GM18907 (cell line): Measurements from ENCODE around the gene CERKL.

Experiments
- ATAC-seq: cut with Tn5 transposase; IDR thresholded peaks from one replicate; pipeline ENCODE4 v1.9.1; 2021; ENCODE audit warnings: mild to moderate bottlenecking, moderate library complexity; ENCODE audit not compliant: unreplicated experiment

The CERKL gene

GRCh38 chr2:181678861-181679543 is 22.1 kb upstream of the CERKL start:
- ATAC-seq = no peak

DNA sequence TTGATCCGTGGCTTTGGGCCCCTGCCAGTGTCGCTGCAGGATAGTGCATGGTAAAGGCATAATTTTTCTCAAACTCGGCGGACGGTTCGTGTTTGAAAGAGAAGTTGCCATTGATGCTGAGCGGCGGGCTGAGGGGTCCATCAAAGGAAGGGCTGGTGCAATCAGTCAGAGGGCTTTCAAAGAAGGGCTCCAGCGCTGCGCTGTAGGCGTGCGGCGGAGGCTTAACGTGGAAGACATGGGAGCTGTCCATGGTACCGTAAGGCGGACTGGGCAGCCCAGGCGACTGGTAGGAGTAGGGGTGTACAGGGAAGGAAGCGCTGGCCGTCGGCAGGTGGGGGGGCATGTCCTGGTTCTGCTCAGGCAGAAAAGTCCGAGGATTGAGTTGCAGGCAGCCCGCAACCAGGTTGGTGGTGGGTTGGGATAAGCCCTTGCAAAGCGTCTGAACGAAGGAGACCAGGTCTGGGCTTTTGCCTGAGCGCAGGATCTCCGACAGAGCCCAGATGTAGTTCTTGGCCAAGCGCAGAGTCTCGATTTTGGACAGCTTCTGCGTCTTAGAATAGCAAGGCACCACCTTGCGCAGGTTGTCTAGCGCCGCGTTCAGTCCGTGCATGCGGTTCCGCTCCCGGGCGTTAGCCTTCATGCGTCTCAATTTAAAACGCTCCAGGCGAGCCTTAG is 21.1 kb upstream of the CERKL start:
- peak; percentile 39 for ATAC-seq

DNA sequence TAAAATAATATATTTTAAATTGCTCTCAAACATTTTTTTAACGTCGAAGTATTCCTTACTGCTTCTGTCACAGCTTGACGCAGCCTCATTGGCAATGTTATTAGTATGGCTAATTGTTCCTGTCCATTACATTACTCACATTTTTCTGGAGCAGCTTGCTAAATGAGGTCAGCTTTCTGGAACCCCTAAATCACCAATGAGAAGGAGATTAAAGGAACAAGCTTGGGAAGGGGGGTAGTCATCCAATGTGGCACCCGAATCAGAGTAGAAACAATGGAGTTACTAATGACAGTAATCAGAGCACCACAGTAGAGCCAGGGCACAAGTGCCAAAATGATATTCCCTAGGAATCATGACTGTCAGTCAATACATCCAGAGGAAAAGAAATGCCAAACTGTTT is 18.3 kb upstream of the CERKL start:
- ATAC-seq = no peak

GRCh38 chr2:181674461-181674860 is 17.6 kb upstream of the CERKL start:
- ATAC-seq = no peak

GRCh38 chr2:181673173-181673572 is 16.3 kb upstream of the CERKL start:
- ATAC-seq = peak; percentile 36

GRCh38 chr2:181672255-181673008 is 15.5 kb upstream of the CERKL start:
- peak; percentile 85 for ATAC-seq

DNA sequence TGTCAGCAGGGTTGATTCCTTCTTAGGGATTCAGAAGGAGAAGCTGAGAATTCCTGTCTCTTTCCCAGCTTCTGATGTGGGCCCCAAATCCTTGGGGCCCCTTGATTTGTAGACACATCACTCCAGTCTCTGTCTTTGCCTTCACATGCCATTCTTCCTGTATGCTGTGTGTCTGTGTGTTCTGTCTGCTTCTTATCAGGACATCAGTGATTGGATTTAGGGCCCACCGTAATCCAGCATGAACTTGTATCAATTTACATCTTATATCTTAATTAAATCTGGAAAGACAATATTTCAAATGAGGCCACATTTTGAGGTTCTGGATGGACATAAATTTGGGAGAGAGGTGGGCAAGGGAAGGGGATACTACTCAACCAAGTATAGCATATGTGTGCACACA is 13.7 kb upstream of the CERKL start:
- ATAC-seq = no peak

DNA sequence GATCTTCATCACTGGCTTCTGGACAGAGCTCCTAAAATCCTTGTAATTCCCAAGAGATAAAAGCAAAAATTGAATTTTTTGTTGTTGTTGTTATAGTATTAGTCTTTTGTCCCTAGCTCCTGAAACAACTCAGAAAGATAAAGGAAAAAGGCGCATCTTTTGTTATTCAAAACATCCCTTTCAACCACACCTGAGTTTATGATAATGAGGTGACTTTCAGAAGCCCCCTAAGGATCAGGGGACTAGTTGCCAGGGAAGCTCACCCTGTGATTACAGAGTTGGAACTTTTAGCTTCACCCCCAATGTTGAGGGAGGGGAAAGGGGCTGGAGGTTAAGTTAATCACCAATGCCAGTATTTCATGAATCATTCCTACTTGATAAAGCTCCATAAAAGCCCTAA is 10.3 kb upstream of the CERKL start:
- no peak for ATAC-seq

GRCh38 chr2:181662287-181662686 is 5.4 kb upstream of the CERKL start:
- ATAC-seq = no peak

DNA sequence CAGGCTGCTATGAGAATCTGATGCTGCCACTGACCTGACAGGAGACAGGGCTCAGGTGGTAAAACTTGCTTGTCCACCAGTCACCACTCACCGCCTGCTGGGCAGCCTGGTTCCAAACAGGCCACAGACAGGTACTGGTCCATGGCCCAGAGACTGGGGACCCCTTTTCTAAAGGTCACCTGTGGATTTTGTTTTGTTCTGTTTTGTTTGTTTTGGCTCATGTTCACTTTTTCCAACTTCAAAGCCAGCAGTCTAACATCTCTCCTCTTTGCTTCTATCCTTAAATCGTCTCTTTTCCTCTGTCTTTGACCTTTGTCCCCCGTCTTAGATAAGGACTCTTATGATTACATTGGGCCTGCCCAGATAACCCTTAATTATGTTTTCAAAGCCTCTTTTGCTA is 3.3 kb upstream of the CERKL start:
- ATAC-seq = no peak

DNA sequence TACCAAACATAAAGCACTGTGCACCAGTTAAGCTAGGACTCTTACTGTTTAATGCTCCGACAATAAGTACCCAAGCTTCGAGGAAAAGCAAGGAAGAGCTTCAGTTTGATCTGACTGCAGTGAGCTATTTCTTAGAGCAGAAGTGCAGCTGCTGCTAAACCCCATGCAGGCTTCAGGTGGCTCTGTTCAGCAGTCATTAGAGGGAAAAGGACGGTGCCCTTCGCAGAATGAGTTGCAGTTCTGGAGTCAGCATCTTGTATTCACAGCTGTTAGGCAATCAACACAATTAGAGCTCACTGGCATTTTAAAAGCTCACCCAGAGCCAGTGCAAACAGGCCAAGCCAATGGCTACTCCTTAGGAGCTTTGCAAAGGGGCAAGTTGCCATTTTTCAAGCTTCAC is 1.5 kb upstream of the CERKL start:
- no peak for ATAC-seq

DNA sequence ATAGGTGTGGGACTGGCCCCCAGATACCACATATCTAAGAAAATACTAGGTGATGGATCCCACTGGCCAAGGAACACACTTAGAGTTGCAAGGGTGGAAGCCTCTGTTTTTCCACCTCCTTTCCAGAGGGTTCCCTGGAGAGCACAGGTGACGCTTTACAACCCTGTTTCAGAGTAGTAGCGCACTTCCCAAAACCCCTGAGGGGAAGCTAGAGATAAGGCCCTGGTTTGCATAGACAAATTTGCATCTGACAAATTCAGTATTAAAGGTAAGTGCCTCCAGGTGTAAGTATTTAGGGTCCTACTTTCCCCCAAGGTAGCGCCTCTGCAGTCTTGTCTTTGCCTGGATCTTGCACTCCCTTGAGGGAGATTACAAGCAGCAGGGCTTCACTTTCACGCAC is 474 bp upstream of the CERKL start:
- ATAC-seq = no peak

DNA sequence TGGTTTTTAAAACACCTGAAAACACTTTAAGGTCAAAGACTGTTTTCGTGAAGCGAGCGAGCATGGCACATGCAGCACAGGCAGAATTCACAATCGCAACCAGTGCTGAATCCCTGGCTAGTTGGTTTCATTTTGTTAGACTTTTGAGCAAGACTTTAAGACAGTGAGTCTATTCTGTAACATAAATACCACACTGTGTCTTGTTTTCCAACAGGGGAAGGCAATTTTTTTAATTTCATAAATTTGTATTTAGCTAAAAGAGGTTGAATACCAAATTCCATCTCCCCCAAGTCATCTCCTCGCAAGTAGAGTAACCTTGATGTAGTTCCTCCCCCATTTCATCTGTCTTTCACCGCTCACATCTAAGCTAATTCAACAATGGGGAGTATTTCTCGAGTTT is 1.4 kb downstream of the CERKL start:
- ATAC-seq = no peak

GRCh38 chr2:181649436-181649979 is 7.4 kb downstream of the CERKL start:
- no peak for ATAC-seq

GRCh38 chr2:181648478-181649155 is 8.3 kb downstream of the CERKL start:
- no peak for ATAC-seq

GRCh38 chr2:181646415-181646987 is 10.4 kb downstream of the CERKL start:
- peak; percentile 70 for ATAC-seq

DNA sequence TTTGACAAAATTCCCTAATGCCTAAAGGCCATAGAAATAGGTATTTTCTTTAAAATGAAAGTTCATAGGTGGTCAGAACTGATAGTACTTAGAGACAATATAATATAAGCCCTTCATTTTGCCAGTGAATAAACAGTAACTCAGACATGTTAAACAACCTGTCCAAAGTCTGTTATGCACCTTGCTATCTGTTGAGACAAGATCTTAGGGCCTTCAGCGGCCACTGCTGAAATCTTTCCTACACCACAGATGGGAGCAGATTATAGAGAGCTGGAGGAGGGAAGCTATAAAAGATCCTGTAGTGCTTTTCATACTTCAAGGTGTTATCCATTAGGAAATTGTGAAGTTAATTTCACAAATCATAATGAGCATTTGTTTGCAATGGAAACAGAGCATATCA is 13.8 kb downstream of the CERKL start:
- ATAC-seq = no peak

GRCh38 chr2:181642086-181642485 is 14.8 kb downstream of the CERKL start:
- ATAC-seq = no peak

DNA sequence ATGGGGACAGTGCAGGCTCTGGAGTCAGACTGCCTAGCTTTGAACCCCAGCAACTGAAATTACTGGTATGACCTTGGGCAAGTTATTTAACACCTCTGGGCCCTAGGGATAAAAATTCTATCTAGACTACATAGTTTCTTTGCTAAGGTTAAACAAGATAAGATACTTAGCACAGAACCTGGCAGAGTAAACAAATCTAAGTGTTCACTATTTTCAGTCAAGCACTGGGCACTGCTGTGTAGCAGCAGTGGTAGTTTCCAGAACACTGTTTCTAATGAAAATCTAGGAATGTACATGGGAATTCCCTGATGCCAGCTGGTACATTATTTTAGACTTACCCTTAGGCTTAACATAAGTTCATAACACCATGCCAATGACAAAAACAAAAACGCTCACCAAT is 17.2 kb downstream of the CERKL start:
- no peak for ATAC-seq

DNA sequence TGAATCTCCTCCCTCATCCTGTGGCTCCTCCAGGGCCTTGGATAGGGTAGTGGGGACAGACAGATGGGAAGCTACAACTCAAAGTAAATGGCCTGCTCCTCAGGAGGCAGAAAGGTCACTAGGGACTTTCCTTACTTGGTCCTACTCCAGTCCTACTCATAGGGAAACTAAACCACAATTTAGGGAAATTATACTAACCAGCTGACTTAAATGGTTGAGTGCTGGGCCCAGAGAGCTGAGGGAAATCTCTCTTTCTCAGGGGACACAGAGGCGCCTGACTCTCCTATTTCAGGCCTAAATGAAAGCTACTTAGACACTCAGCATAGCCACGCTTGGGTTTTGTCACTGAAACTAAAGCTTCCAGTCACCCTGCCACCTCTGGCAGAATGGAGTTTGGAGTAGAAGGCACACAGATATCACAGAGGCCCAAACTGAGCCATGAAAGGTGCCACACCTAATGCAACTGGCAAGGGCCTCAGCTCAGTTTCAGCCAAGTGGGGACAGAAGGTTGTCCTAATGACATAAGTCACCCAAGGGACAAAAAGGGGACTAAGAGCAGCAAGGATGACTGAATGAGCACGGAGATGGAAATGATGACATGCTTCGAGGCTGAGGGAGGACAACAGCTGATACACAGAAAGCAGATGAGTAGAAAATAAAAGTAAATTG is 24.0 kb downstream of the CERKL start:
- peak; percentile 87 for ATAC-seq
